Measurements from ENCODE around the gene AREG.

The AREG gene

GRCh38 chr4:74463123-74463522 lies 18.2 kb downstream of the AREG start:
- DNase-seq (ENCODE audit: low spot score) = no peak

- DNase-seq (ENCODE audit: low spot score) = no peak
These were observed 19.4 kb downstream of the AREG start for GRCh38 chr4:74464291-74464690.

- no peak for DNase-seq (ENCODE audit: low spot score)
These were observed 21.3 kb downstream of the AREG start for GRCh38 chr4:74466242-74466641.

- DNase-seq (ENCODE audit: low spot score) = no peak
These were observed 26.3 kb downstream of the AREG start for GRCh38 chr4:74471264-74471663.

GRCh38 chr4:74473155-74473811 lies 28.3 kb downstream of the AREG start:
- DNase-seq (ENCODE audit: low spot score) = peak; percentile 34

GRCh38 chr4:74474345-74475090 lies 29.6 kb downstream of the AREG start:
- DNase-seq (ENCODE audit: low spot score) = peak; percentile 4

GRCh38 chr4:74475091-74475800 lies 30.3 kb downstream of the AREG start:
- DNase-seq (ENCODE audit: low spot score) = no peak

- no peak for DNase-seq (ENCODE audit: low spot score)
These were observed 31.0 kb downstream of the AREG start for GRCh38 chr4:74475946-74476345.

- no peak for DNase-seq (ENCODE audit: low spot score)
These were observed 34.1 kb downstream of the AREG start for GRCh38 chr4:74479009-74479408.

GRCh38 chr4:74480267-74480666 lies 35.3 kb downstream of the AREG start:
- no peak for DNase-seq (ENCODE audit: low spot score)

- DNase-seq (ENCODE audit: low spot score) = no peak
These were observed 37.1 kb downstream of the AREG start for GRCh38 chr4:74481891-74482609.

GRCh38 chr4:74483226-74483911 lies 38.4 kb downstream of the AREG start:
- no peak for DNase-seq (ENCODE audit: low spot score)

GRCh38 chr4:74486905-74487304 lies 42.0 kb downstream of the AREG start:
- no peak for DNase-seq (ENCODE audit: low spot score)

- DNase-seq (ENCODE audit: low spot score) = no peak
These were observed 42.8 kb downstream of the AREG start for GRCh38 chr4:74487771-74488170.

- no peak for DNase-seq (ENCODE audit: low spot score)
These were observed 45.8 kb downstream of the AREG start for GRCh38 chr4:74490736-74491135.

GRCh38 chr4:74499986-74500781 lies 55.2 kb downstream of the AREG start:
- DNase-seq (ENCODE audit: low spot score) = peak; percentile 35

- peak; percentile 27 for DNase-seq (ENCODE audit: low spot score)
These were observed 56.6 kb downstream of the AREG start for GRCh38 chr4:74501579-74501978.

GRCh38 chr4:74503580-74503979 lies 58.6 kb downstream of the AREG start:
- DNase-seq (ENCODE audit: low spot score) = peak; percentile 17

GRCh38 chr4:74504212-74504611 lies 59.3 kb downstream of the AREG start:
- no peak for DNase-seq (ENCODE audit: low spot score)
